Retinal pigment epithelial cell (primary cell): ENCODE measurements around the gene CPSF4L.

ENCODE experiments used
- DNase-seq: peaks from one replicate; pipeline ENCODE4 v3.0.0-alpha.2; 2010; ENCODE audit warnings: low read depth
- H3K4me3 ChIP-seq: 2 replicates; pipeline ENCODE4 v1.5.1; 2011; ENCODE audit warnings: mild to moderate bottlenecking, low read length, control low read depth, moderate library complexity
- CTCF ChIP-seq: conservative IDR thresholded peaks from 2 replicates; pipeline ENCODE4 v1.5.1; 2011; ENCODE audit warnings: low read depth, low read length, control low read depth, inconsistent platforms

Gene CPSF4L

GRCh38 chr17:73261952-73262675 lies 434 bp upstream of the CPSF4L start:
- H3K4me3 ChIP-seq, result no peak overlapping the region
- TF ChIP-seq CTCF, result no peak
- DNase-seq, result no peak

GRCh38 chr17:73257516-73257915 lies 4.2 kb downstream of the CPSF4L start:
- no peak for TF ChIP-seq CTCF
- H3K4me3 ChIP-seq, result no peak overlapping the region
- no peak for DNase-seq

DNA sequence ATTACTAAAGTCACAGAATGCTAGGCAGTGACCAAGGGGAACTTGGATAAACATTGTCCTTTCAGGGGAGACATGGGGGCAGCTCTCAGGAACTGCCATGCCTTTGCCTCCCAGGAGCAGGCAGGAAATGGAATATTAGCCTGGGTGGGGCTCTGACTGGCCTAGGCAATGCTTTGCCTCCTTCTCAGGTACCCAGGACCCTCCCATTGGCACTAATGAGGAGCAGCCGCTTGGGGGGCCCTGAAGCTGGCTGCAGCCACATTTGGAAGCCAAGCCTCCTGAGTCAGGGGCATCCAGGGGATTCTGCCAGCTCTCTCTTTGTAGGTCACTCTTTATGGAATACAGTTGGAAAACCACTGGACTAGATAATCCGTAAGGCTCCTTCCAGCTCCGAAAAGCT lies 5.5 kb downstream of the CPSF4L start:
- no peak for TF ChIP-seq CTCF
- DNase-seq, result no peak
- no peak overlapping the region for H3K4me3 ChIP-seq

GRCh38 chr17:73255671-73256181 lies 6.0 kb downstream of the CPSF4L start:
- peak; percentile 97 for TF ChIP-seq CTCF
- no peak for DNase-seq
- no peak overlapping the region for H3K4me3 ChIP-seq

DNA sequence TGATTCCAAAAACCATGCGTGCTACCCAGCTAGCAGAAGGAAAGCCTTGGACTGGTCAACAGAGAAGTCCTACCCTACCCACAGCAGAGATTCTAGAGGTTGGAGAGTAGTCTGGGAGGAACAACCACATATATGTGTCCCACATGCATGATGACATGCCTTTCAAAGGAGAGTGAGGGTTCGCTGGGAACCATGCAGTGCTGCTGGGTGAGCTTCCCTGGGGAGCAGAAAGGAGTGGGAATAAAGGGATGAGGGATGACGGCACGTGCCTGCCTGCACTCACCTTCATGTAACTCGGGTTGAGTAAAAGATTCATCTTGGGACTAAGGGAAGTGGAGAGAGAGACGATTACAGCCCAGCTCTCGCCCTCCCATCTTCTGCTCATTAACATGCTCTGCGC lies 9.8 kb downstream of the CPSF4L start:
- DNase-seq, result no peak
- no peak for TF ChIP-seq CTCF
- no peak overlapping the region for H3K4me3 ChIP-seq

GRCh38 chr17:73250851-73251640 lies 10.6 kb downstream of the CPSF4L start:
- TF ChIP-seq CTCF, result no peak
- DNase-seq, result no peak
- no peak overlapping the region for H3K4me3 ChIP-seq
